Lower lobe of right lung (tissue), 2 donors: ENCODE data around the gene PTPRN2. TPM values are rescaled to one million over a fixed set of nuclear protein-coding genes. Genes with fewer than 3 reads are reported as not detected.

Source experiments
- ATAC-seq, 2 donors: fragments of 200-7000 bp; cut with Tn5 transposase; one replicate each; pipeline ENCODE4 v1.9.1; 2020 to 2022; ENCODE audit warnings: mild to moderate bottlenecking in 2 of 2, moderate library complexity in 2 of 2
- DNase-seq: peaks from one replicate; pipeline ENCODE4 v3.0.0-alpha.2; 2020
- H3K27ac ChIP-seq: fragments of 200-600 bp; one replicate; pipeline ENCODE4 v1.8.0; 2022
- H3K27me3 ChIP-seq: fragments of 200-600 bp; one replicate; pipeline ENCODE4 v1.8.0; 2022; ENCODE audit warnings: low read depth
- H3K36me3 ChIP-seq: fragments of 200-600 bp; one replicate; pipeline ENCODE4 v1.8.0; 2022; ENCODE audit warnings: mild to moderate bottlenecking
- H3K4me1 ChIP-seq: fragments of 200-600 bp; one replicate; pipeline ENCODE4 v1.8.0; 2022
- H3K4me3 ChIP-seq: fragments of 200-600 bp; one replicate; pipeline ENCODE4 v1.8.0; 2022; ENCODE audit warnings: mild to moderate bottlenecking
- H3K9me3 ChIP-seq: fragments of 200-600 bp; one replicate; pipeline ENCODE4 v1.8.0; 2022
- intact Hi-C: fragments of 100-400 bp; cut with DNase I; formaldehyde crosslinking; loops from one replicate; pipeline ENCODE4 v1.11.0; 2022
- total RNA-seq: library from RNA; stranded (reverse); fragmentation: NEBNext Ultra II Directional; extraction: Animal tissue kit (Norgen Biotek cat#: 25700); gene quantifications from one replicate; pipeline ENCODE4 v1.2.1, GENCODE V29; 2021
- TF ChIP-seq, protein P1 (sequence below): fragments of 200-600 bp; IDR thresholded peaks from one replicate; pipeline ENCODE4 v1.8.0; 2022; ENCODE audit warnings: antibody characterized with exemption, mild to moderate bottlenecking
- donor health status: DM: no; HTN: yes; CAD: no; lungs with severe emphysema.

The PTPRN2 gene
- total RNA-seq, 1 donor from 2014 or later: 6.8 TPM

DNA sequence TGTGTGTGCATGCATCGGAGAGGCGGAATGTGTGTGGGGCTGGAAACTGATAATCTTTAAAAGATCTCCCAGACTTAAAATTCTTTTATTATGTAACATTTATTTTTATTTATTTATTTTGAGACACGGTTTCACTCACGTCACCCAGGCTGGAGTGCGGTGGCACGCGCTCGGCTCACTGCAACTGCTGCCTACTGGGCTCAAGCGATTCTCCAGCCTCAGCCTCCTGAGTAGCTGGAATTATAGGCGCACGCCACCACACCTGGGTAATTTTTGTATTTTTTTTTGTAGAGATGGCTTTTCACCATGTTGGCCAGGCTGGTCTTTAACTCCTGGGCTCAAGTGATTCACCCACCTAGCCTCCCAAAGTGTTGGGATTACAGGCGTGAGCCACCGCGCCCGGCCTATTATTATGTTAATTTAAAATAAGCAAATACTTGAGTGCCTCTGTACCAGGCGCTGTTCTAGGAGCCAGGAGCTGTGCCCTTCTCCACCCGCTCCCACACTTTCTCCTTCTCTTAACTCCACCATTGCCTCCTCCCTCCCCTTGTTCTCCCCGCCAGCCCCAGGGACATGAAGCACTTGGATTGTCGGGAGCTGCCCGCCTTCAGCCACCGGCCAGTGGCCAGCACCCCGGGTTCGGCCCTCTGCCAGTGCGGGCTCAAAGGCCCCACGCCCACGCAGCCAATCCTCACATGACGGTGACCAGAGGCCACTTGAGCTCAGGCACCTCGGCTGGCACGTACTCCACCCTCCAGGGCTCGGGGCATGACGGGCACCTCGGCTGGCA lies 1087.3 kb downstream of the PTPRN2 start:
- ATAC-seq: no peak

DNA sequence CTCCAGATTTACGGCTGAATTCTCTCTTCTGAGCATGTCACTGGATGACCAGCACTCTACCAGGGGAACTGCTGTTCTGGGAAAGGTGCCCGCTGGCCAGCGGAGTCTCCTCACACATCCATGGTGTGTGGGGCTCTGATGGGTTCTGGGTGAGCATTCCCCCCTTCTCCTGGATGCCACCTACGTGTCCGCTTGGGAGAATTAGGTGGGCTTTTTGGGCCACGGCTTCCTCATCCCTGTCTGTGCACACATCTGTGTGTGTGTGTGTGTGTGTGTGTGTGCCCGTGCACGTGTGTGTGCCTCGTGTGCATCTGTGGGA lies 1087.8 kb downstream of the PTPRN2 start:
- H3K4me3 ChIP-seq: no peak overlapping the region
- DNase-seq (no peak), ATAC-seq (no peak)
- no peaks in the 10 kb centered on the region for H3K9me3 ChIP-seq
- H3K27ac ChIP-seq: no peak overlapping the region
- no peaks in the 10 kb centered on the region for H3K4me1 ChIP-seq
- H3K36me3 ChIP-seq: no peaks in the 10 kb centered on the region
- intact Hi-C loops: no loop called here
- TF ChIP-seq, protein P1, sequence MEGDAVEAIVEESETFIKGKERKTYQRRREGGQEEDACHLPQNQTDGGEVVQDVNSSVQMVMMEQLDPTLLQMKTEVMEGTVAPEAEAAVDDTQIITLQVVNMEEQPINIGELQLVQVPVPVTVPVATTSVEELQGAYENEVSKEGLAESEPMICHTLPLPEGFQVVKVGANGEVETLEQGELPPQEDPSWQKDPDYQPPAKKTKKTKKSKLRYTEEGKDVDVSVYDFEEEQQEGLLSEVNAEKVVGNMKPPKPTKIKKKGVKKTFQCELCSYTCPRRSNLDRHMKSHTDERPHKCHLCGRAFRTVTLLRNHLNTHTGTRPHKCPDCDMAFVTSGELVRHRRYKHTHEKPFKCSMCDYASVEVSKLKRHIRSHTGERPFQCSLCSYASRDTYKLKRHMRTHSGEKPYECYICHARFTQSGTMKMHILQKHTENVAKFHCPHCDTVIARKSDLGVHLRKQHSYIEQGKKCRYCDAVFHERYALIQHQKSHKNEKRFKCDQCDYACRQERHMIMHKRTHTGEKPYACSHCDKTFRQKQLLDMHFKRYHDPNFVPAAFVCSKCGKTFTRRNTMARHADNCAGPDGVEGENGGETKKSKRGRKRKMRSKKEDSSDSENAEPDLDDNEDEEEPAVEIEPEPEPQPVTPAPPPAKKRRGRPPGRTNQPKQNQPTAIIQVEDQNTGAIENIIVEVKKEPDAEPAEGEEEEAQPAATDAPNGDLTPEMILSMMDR: no peak
- H3K27me3 ChIP-seq: no peaks in the 10 kb centered on the region

More for the DNA sequence above, 1087.3 kb downstream of the PTPRN2 start:
- Histone ChIP-seq H3K27ac (no peak overlapping the region), H3K9me3 (peaks cover 1% of the 10 kb centered on the region), H3K4me1 (no peaks in the 10 kb centered on the region), H3K4me3 (no peak overlapping the region), H3K36me3 (no peaks in the 10 kb centered on the region), H3K27me3 (no peaks in the 10 kb centered on the region)
- no peak for DNase-seq
- intact Hi-C loops: no loop called here
- TF ChIP-seq, protein P1: no peak

DNA sequence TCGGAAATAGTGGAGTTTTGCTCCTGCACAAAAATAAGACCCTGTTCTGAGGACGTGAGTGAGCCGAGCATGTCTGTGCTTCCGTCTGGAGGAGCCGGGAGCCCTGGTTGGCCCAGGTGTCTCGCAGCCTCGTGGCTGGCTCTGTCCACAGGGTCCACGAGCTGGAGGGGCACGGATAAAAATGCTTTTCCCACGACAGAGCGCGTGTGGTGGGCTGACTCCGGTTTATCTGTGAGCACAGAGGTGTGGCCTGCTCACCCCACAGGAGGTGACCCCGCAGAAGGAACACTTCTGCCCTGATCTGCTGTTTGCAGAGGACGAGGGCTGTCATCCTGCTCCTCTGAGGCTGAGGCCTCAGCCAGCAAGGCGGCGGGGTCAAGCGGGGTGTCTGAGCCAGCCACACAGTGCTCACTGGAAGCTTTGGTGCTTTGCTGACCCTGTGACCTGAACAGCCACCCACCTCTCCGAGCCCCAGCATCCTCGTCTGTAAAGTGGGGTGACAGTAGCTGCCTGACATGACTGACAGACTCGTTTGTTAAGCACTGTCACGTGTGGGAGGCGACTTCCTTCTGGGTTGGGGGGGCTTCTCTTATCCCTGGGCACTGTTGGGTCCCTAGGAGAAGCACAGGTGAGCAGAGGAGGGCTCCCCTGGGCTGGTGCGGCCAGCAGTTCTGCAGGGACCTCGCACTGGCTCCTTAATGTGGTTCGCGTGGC lies 1088.3 kb downstream of the PTPRN2 start:
- ATAC-seq (peak in 1 of 2 donors; percentile 24), DNase-seq (no peak)
- H3K4me1 ChIP-seq: no peaks in the 10 kb centered on the region
- intact Hi-C loops: no loop called here
- no peak overlapping the region for H3K4me3 ChIP-seq
- H3K27me3 ChIP-seq: no peaks in the 10 kb centered on the region
- TF ChIP-seq, protein P1: no peak
- no peaks in the 10 kb centered on the region for H3K9me3 ChIP-seq
- no peak overlapping the region for H3K27ac ChIP-seq
- H3K36me3 ChIP-seq: no peaks in the 10 kb centered on the region

DNA sequence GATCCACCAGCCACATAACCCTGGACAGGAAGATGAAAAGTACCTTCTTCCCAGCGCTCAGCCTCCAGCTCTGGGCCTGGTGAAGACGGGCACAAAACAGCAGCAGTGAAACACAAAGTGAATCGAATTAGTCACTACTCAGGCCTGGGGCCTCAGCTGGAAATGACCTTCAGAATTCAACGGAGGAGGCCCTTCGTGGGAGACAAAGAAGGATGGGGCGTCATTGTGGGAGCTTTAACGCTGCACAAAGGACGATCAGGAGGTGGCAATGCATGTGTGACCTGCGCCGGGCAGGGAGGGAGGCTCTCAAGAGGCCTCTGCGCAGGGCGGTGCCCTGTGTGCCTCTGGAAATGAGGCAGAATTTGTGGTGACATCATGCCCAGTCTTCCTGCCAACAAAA lies 1089.0 kb downstream of the PTPRN2 start:
- Histone ChIP-seq H3K27ac (no peak overlapping the region), H3K4me3 (no peak overlapping the region), H3K9me3 (no peaks in the 10 kb centered on the region), H3K36me3 (no peaks in the 10 kb centered on the region), H3K4me1 (no peaks in the 10 kb centered on the region), H3K27me3 (no peaks in the 10 kb centered on the region)
- DNase-seq (no peak), ATAC-seq (no peak)
- intact Hi-C loops: no loop called here
- TF ChIP-seq, protein P1: no peak

DNA sequence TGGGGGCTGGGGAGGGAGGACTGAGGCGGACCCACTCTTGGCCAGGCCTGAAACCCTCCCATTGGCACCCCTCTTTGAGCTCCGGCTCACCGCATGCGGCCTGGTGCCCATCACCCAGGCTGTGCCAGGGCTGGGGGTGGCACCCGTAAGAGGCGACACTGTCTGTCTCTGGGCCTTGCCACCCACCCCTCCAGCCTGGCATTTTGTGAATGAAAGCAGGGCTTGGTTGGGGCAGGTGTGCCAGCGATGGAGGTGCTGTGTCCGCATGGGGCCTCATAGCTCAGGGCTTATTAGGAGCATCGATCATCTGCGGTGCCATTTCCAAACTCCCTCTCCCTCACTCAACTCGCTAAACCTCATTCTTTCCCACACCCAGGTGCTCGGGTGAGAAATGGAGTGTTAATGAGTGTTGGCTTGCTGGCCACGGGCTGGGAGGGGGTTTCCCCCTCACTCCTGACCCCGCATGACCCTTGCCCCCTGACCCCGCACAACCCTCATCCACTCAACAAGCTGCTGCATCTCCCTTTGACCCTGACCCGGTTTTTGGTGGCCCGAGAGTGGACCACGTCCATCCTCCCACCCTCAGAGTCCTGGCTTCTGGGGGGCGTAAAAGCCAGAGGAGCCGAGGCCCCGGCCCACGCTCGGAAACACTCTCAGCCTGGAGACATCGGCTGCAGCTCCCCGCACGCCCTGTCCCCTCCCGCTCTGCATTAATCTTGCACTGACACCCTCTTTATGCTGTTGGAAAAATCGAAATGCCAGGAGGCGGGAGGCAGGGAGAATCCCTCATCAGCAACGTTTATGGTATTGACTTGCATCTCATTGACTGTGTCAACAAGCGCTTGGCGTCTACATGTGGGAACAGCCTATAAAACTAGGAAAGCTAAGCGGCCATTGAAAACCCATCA lies 1089.6 kb downstream of the PTPRN2 start:
- intact Hi-C loops: no loop called here
- peaks cover 3% of the 10 kb centered on the region for H3K27me3 ChIP-seq
- H3K9me3 ChIP-seq: no peaks in the 10 kb centered on the region
- no peak overlapping the region for H3K4me3 ChIP-seq
- H3K4me1 ChIP-seq: no peaks in the 10 kb centered on the region
- TF ChIP-seq, protein P1: no peak
- no peaks in the 10 kb centered on the region for H3K36me3 ChIP-seq
- ATAC-seq (no peak), DNase-seq (no peak)
- H3K27ac ChIP-seq: no peak overlapping the region
